ENCODE measurements around the gene MYO5B.
A peak's percentile ranks its signal among the peaks of the same experiment; 100 is the strongest.

The MYO5B gene

DNA sequence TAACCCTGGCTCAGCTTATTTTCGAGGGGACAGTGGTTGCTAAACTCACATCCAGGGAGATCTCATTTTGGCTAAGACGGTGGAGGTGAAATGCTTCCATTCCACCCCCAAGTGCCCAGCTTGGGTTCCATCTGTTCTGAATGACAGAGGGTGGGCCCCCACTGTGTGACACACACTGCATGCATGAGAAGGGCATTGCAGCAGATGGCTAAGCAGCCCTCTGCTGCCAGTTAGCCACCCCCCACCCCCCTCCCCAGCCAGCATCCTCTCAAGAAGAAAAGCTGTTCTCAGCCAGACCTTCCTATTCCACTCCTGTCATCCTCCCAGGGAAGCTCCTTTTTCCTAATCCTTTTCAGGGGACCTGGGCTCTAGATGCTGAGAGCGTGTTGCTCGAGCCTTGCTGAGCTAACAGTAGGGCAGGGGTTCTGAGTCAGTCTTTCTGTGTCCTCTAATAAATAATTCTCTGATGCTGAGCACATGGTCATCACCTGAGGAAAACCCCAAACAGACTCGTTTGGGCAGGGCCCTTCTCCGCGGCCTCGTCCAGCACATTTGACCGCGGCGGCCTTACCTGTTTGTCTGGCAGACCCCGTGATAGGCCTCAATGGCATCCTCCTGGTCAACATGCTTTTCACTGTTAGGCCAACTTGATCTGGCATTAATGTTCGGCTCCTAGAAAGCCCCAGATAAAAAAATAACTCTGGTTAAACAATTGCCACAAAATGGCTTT, 332.1 kb downstream of the MYO5B start:
- DNase-seq (ENCODE audit: low read depth): no peak
- TF ChIP-seq, protein P1, sequence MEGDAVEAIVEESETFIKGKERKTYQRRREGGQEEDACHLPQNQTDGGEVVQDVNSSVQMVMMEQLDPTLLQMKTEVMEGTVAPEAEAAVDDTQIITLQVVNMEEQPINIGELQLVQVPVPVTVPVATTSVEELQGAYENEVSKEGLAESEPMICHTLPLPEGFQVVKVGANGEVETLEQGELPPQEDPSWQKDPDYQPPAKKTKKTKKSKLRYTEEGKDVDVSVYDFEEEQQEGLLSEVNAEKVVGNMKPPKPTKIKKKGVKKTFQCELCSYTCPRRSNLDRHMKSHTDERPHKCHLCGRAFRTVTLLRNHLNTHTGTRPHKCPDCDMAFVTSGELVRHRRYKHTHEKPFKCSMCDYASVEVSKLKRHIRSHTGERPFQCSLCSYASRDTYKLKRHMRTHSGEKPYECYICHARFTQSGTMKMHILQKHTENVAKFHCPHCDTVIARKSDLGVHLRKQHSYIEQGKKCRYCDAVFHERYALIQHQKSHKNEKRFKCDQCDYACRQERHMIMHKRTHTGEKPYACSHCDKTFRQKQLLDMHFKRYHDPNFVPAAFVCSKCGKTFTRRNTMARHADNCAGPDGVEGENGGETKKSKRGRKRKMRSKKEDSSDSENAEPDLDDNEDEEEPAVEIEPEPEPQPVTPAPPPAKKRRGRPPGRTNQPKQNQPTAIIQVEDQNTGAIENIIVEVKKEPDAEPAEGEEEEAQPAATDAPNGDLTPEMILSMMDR (IDR thresholded peaks at IDR 0.05; ENCODE audit: control insufficient read depth, extremely low read depth, insufficient read depth): no peak

DNA sequence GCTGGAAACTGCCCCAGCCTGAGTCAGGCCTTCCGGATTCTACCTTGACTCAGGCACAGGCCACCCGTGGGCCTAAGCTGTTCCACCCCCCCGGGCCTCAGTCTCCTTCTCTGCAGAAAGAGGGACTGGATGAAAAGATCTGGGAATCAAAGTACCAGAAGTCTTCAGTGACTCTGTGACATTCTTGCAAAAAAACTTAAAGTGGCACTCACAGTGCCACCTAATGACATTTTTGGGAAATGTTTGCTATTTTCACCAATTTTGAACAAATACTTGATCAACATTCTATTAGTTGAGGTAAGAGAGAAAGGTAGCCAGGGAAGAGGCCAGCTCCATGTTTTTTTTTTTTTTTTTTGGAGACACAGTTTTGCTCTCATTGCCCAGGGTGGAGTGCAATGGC, 333.3 kb downstream of the MYO5B start:
- H3K4me3 ChIP-seq (ENCODE audit: low read depth, low read length): no peak overlapping the region
- no peak for DNase-seq (ENCODE audit: low read depth)
- TF ChIP-seq, protein P1 (IDR thresholded peaks at IDR 0.05; ENCODE audit: control insufficient read depth, extremely low read depth, insufficient read depth): peak; percentile 41

More for the DNA sequence above, 332.1 kb downstream of the MYO5B start:
- H3K4me3 ChIP-seq (ENCODE audit: low read depth, low read length): no peak overlapping the region

DNA sequence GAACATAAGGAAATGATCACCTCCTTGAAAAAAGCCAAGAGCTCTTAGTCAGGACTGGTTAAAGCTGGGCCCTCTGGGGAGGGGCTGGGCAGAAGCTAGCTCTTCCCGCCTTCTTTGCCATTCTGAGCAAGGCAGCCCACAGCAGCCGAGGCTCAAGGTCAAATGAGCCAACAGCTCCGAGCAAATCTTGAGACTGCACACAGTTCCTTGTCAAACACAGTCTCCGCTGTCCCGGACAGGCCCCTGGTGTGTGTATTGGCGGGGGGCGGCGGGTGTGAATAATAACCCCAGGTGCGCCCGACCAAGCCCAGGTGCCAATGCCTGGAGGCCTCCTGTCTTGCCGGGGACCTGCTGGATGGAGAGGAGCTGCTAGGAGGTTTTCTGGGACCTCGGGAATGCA, 335.2 kb downstream of the MYO5B start:
- H3K4me3 ChIP-seq (ENCODE audit: low read depth, low read length): no peak overlapping the region
- TF ChIP-seq, protein P1 (IDR thresholded peaks at IDR 0.05; ENCODE audit: control insufficient read depth, extremely low read depth, insufficient read depth): no peak
- DNase-seq (ENCODE audit: low read depth): no peak

DNA sequence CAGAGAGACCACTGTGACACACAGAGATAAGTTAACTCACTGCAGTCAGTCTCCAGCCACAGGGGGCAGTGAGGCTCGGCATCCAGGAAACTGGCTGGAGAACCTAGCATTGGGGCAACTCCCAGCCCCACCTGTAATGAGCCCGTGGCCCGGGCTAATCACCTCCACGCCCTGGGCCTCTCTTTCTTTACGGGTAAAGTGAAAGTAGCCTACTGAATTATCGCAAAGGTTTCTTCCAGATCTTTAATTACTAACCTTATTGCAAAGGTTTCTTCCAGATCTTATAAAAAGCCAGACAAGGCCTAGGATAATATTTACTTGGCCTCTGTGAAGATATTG, 336.0 kb downstream of the MYO5B start:
- DNase-seq (ENCODE audit: low read depth): no peak
- TF ChIP-seq, protein P1 (IDR thresholded peaks at IDR 0.05; ENCODE audit: control insufficient read depth, extremely low read depth, insufficient read depth): no peak
- no peak overlapping the region for H3K4me3 ChIP-seq (ENCODE audit: low read depth, low read length)

DNA sequence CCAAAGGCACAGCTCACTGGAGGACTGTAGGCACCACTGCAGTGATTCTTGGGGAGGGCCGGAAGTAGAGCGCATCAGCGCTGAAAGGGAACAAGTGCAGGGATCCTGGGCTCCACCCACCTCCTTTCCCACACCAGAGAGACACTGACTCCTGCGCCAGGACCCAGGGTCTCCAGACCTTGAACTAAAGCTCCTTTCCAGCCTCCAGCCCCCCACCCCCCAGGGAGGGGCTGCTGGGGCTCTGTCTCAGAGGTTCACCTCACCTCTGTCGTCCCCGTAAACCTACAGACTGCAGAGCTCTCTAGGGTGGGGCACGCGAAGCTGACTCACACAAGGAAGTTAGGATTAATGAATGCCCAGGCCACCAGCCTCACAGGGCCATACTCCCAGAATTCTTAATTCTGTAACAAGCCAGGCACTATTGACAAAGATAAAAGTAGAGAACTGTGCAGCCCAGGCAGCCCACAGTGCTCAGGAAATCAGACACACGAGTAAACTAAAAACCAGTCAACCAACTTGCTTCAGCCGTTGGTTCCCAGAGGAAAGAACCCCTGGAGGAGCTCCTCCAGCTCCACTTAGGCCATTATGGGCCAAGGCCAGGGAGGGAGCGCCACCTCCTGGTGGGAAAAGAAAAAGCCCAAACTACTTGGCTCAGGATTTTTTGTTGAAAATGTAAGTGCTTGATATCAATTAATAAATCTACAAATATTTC, 336.5 kb downstream of the MYO5B start:
- H3K4me3 ChIP-seq (ENCODE audit: low read depth, low read length): no peak overlapping the region
- TF ChIP-seq, protein P1 (IDR thresholded peaks at IDR 0.05; ENCODE audit: control insufficient read depth, extremely low read depth, insufficient read depth): peak; percentile 84
- DNase-seq (ENCODE audit: low read depth): peak; percentile 51

DNA sequence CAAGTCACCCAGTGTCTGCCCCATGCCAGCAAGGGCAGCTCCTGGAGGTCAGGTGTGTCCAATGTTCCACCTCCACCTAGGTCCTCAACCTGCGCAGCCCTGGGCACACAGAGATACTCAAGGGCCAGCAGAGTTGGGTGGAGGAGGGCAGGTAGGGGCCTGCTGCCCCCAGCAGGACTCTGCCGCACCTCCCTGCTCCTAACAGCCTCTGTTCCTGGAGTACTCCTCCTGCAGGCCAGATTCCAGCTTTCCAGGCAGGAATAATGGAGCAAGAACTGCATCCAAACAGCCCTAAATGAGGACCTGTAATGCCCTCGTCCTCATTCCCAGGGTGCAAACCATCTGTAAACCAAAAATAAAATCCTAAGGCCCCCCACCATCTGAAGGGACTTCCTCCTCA, 337.2 kb downstream of the MYO5B start:
- H3K4me3 ChIP-seq (ENCODE audit: low read depth, low read length): no peak overlapping the region
- no peak for DNase-seq (ENCODE audit: low read depth)
- TF ChIP-seq, protein P1 (IDR thresholded peaks at IDR 0.05; ENCODE audit: control insufficient read depth, extremely low read depth, insufficient read depth): no peak
